HL-60 (cell line): ENCODE measurements around the gene ZNF205.

Experiments used
- DNase-seq, 2 experiments: peaks; one replicate each; pipeline ENCODE4 v3.0.0-alpha.2; 2010 to 2020; ENCODE audit warnings: low read depth in 1 of 2, low spot score in 1 of 2
- H3K27ac ChIP-seq: fragments of 250-450 bp; sonication (Bioruptor Pico); replicated peaks from 2 replicates; pipeline ENCODE4 v1.5.1; 2020; ENCODE audit warnings: mild to moderate bottlenecking, moderate library complexity
- H3K27me3 ChIP-seq: fragments of 250-450 bp; sonication (Bioruptor Pico); 2 replicates; pipeline ENCODE4 v1.5.1; 2021; ENCODE audit warnings: mild to moderate bottlenecking, moderate library complexity; ENCODE audit not compliant: insufficient read depth, poor library complexity, severe bottlenecking
- H3K4me3 ChIP-seq: replicated peaks from 2 replicates; pipeline ENCODE4 v1.5.1; 2011; ENCODE audit warnings: mild to moderate bottlenecking, control low read depth, low read length; ENCODE audit not compliant: insufficient read depth
- CTCF ChIP-seq: IDR thresholded peaks from one replicate; pipeline ENCODE4 v1.5.1; 2011; ENCODE audit warnings: low read length, control low read depth, inconsistent platforms; ENCODE audit not compliant: insufficient read depth
- GABPA ChIP-seq: IDR thresholded peaks from 2 replicates; pipeline ENCODE4 v1.6.1; 2012; ENCODE audit warnings: low read depth
- POLR2AphosphoS5 ChIP-seq: IDR thresholded peaks from 2 replicates; pipeline ENCODE4 v1.6.1; 2012; ENCODE audit warnings: low read depth
- REST ChIP-seq: IDR thresholded peaks from 2 replicates; pipeline ENCODE4 v1.6.1; 2012; ENCODE audit warnings: low read depth; ENCODE audit not compliant: insufficient replicate concordance
- SPI1 ChIP-seq: IDR thresholded peaks from 2 replicates; pipeline ENCODE4 v1.6.1; 2012; ENCODE audit warnings: low read depth, mild to moderate bottlenecking, borderline replicate concordance

ZNF205 gene

GRCh38 chr16:3131755-3132377 is 19.5 kb downstream of the ZNF205 start:
- no peaks in the 10 kb centered on the region for H3K27me3 ChIP-seq
- H3K27ac ChIP-seq = peak overlapping the region; percentile 16; the same call in 1 of the 2 replicates
- TF ChIP-seq CTCF (peak; percentile 39), SPI1 (peak; percentile 18; the same call in 1 of the 2 replicates), POLR2AphosphoS5 (no peak)
- peak; percentile 57 to 64 for DNase-seq
- H3K4me3 ChIP-seq = no peak overlapping the region

- no peaks in the 10 kb centered on the region for H3K27me3 ChIP-seq
- TF ChIP-seq POLR2AphosphoS5 (no peak), REST (no peak), GABPA (no peak), CTCF (no peak), SPI1 (no peak)
- no peak for DNase-seq
- H3K27ac ChIP-seq = peak overlapping the region; percentile 92
- H3K4me3 ChIP-seq = peak overlapping the region; percentile 97
Measured at GRCh38 chr16:3133844-3134243, 21.5 kb downstream of the ZNF205 start.

- Histone ChIP-seq H3K27me3 (no peaks in the 10 kb centered on the region), H3K4me3 (peak within 1 kb of the TSS; percentile 97), H3K27ac (peak within 1 kb of the TSS; percentile 92)
- peak; percentile 63; the same call in 1 of the 2 replicates for TF ChIP-seq SPI1
- TF ChIP-seq POLR2AphosphoS5 = peak; percentile 77; the same call in 1 of the 2 replicates
- peak; percentile 86 for TF ChIP-seq GABPA
- no peak for TF ChIP-seq REST
- TF ChIP-seq CTCF = no peak
- peak; percentile 98 for DNase-seq
Measured at GRCh38 chr16:3134338-3135125, 22.1 kb downstream of the ZNF205 start, which contains the start of gene ZNF213. ZNF213 (plus strand) TSS chr16:3135029; CDS start chr16:3137281, 2,252 bp downstream.
